Liver (tissue), 9 donors: ENCODE results near the gene CHPT1. TPM values are rescaled to one million over a fixed set of nuclear protein-coding genes. Genes with fewer than 3 reads are reported as not detected.

ENCODE experiments used
- DNase-seq: peaks from one replicate; pipeline ENCODE4 v3.0.0-alpha.2; 2017; ENCODE audit warnings: low spot score
- H3K27ac ChIP-seq, 2 donors: one replicate each; pipeline ENCODE4 v1.7.0; 2013; ENCODE audit warnings: inconsistent platforms in 2 of 2, low read length in 2 of 2, control low read depth in 1 of 2, low read depth in 1 of 2, mild to moderate bottlenecking in 1 of 2
- H3K27me3 ChIP-seq, 4 donors: one replicate each; pipeline versions ENCODE4 v1.6.1 to v1.7.0; 2013; ENCODE audit warnings: low read length in 3 of 4, inconsistent platforms in 1 of 4, mild to moderate bottlenecking in 1 of 4, moderate library complexity in 1 of 4; ENCODE audit not compliant: control insufficient read depth in 4 of 4, insufficient read depth in 4 of 4
- H3K36me3 ChIP-seq, 4 donors: one replicate each; pipeline versions ENCODE4 v1.6.1 to v1.7.0; 2013; ENCODE audit warnings: low read length in 3 of 4, mild to moderate bottlenecking in 3 of 4, low read depth in 1 of 4, moderate library complexity in 1 of 4; ENCODE audit not compliant: control insufficient read depth in 4 of 4, insufficient read depth in 3 of 4
- H3K4me1 ChIP-seq, 4 donors: one replicate each; pipeline versions ENCODE4 v1.6.1 to v1.7.0; 2013; ENCODE audit warnings: low read length in 3 of 4, mild to moderate bottlenecking in 3 of 4, moderate library complexity in 1 of 4; ENCODE audit not compliant: control insufficient read depth in 4 of 4, insufficient read depth in 4 of 4
- H3K4me3 ChIP-seq, 3 donors: one replicate each; pipeline versions ENCODE4 v1.6.1 to v1.7.0; 2013; ENCODE audit warnings: low read length in 3 of 3, control low read depth in 1 of 3, low read depth in 1 of 3, mild to moderate bottlenecking in 1 of 3
- H3K9ac ChIP-seq, 2 donors: one replicate each; pipeline ENCODE4 v1.7.0; 2013; ENCODE audit warnings: low read length in 2 of 2, mild to moderate bottlenecking in 2 of 2, moderate library complexity in 2 of 2, control low read depth in 1 of 2, low read depth in 1 of 2
- H3K9me3 ChIP-seq, 4 donors: one replicate each; pipeline versions ENCODE4 v1.6.1 to v1.7.0; 2013; ENCODE audit warnings: low read length in 3 of 4; ENCODE audit not compliant: control insufficient read depth in 4 of 4
- EGR1 ChIP-seq, 2 donors: IDR thresholded peaks; 2 replicates each; pipeline ENCODE4 v1.6.1; 2016 to 2018; ENCODE audit warnings: antibody characterized with exemption in 2 of 2, low read depth in 2 of 2
- FOXA1 ChIP-seq: IDR thresholded peaks from 2 replicates; pipeline ENCODE4 v1.6.1; 2016; ENCODE audit warnings: antibody characterized with exemption
- GABPA ChIP-seq, 2 donors: IDR thresholded peaks in 1 of 2; conservative IDR thresholded peaks in 1 of 2; 2 replicates each; pipeline ENCODE4 v1.6.1; 2016; ENCODE audit warnings: antibody characterized with exemption in 2 of 2, mild to moderate bottlenecking in 1 of 2, moderate library complexity in 1 of 2
- HNF4A ChIP-seq, 2 donors: conservative IDR thresholded peaks; 2 replicates each; pipeline ENCODE4 v1.6.1; 2016; ENCODE audit warnings: antibody characterized with exemption in 2 of 2, mild to moderate bottlenecking in 2 of 2
- HNF4G ChIP-seq: IDR thresholded peaks from 2 replicates; pipeline ENCODE4 v1.6.1; 2016; ENCODE audit warnings: antibody characterized with exemption
- JUND ChIP-seq, 2 donors: IDR thresholded peaks; 2 replicates each; pipeline ENCODE4 v1.6.1; 2016; ENCODE audit warnings: antibody characterized with exemption in 2 of 2
- NR2F2 ChIP-seq: IDR thresholded peaks from 2 replicates; pipeline ENCODE4 v1.6.1; 2016; ENCODE audit warnings: antibody characterized with exemption
- RAD21 ChIP-seq, 2 donors: IDR thresholded peaks; 2 replicates each; pipeline ENCODE4 v1.6.1; 2016; ENCODE audit warnings: antibody characterized with exemption in 2 of 2, mild to moderate bottlenecking in 2 of 2
- SP1 ChIP-seq: IDR thresholded peaks from 2 replicates; pipeline ENCODE4 v1.6.1; 2018; ENCODE audit warnings: antibody characterized with exemption, mild to moderate bottlenecking
- YY1 ChIP-seq: IDR thresholded peaks from 2 replicates; pipeline ENCODE4 v1.6.1; 2016; ENCODE audit warnings: antibody characterized with exemption, mild to moderate bottlenecking
- WGBS: extraction: QIAGEN DNeasy Blood & Tissue Kit; methylation state at CpG from one replicate; pipeline ENCODE4 v1.1.7; 2013; 5-methylcytosine and 5-hydroxymethylcytosine counted together
- polyA plus RNA-seq, 2 donors: library from polyadenylated mRNA; stranded (reverse) in 1 of 2; unstranded in 1 of 2; fragments of 200-250 nt in 1 of 2; fragments of >200 nt in 1 of 2; fragmentation: Nextera tagmentation in 1 of 2; extraction: Ambion mirVana in 1 of 2; gene quantifications; one replicate each; pipeline versions ENCODE4 v1.2.1 to v1.2.3, GENCODE V29; 2013 to 2015
- total RNA-seq, 2 donors: library from RNA; depleted of rRNA; stranded (reverse); fragments of >200 nt; gene quantifications; one replicate each; pipeline ENCODE4 v1.2.3, GENCODE V29; 2014
- TF ChIP-seq, protein P1 (sequence below): IDR thresholded peaks from 2 replicates; pipeline ENCODE4 v1.6.1; 2016; ENCODE audit warnings: antibody characterized with exemption
- TF ChIP-seq, protein P2 (sequence below): IDR thresholded peaks from 2 replicates; pipeline ENCODE4 v1.6.1; 2016; ENCODE audit warnings: antibody characterized with exemption
- TF ChIP-seq, protein P3 (sequence below): fragments of 150-350 bp; IDR thresholded peaks from 2 replicates; pipeline ENCODE4 v1.5.1; 2017; ENCODE audit warnings: improper control_type of control experiment, low read depth, low read length; ENCODE audit not compliant: missing input control
- TF ChIP-seq, protein P4 (sequence below): IDR thresholded peaks from 2 replicates; pipeline ENCODE4 v1.6.1; 2016; ENCODE audit warnings: antibody characterized with exemption, mild to moderate bottlenecking
- donor health status: healthy.
- donor health status: healthy.
- donor health status: healthy.
- donor health status: healthy.
- donor health status: healthy.

The CHPT1 gene
- total and polyA plus RNA-seq, 4 donors = 51.5 to 96.6 (median 61.7) TPM

DNA sequence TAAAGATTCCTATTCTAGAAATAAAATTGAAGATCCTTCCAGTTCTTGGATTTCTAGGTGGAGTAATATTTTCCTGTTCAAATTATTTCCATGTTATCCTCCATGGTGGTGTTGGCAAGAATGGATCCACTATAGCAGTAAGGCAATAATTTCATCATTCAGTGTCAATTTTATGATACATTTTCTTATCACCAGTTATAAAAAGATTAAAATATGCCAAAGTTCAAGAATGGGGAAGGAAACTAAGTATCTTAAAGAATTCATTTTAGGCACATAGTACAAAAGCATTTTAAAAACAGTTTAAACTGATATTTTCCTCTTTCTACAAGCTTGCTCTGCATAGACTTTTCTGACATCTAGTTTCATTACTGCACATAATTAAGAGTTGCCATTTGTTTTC is 22.7 kb downstream of the CHPT1 start:
- Histone ChIP-seq H3K9ac (no peak overlapping the region), H3K27ac (no peak overlapping the region), H3K9me3 (no peaks in the 10 kb centered on the region), H3K27me3 (no peaks in the 10 kb centered on the region), H3K36me3 (peaks cover 2 to 19% (median 7%) of the 10 kb centered on the region in 4 donors), H3K4me3 (no peak overlapping the region), H3K4me1 (peaks cover 0 to 15% (median 4%) of the 10 kb centered on the region in 4 donors)
- TF ChIP-seq GABPA (IDR thresholded peaks at IDR 0.05 in 1 of 2, conservative IDR thresholded peaks at IDR 0.05 in 1 of 2) = no peak
- TF ChIP-seq, protein P1, sequence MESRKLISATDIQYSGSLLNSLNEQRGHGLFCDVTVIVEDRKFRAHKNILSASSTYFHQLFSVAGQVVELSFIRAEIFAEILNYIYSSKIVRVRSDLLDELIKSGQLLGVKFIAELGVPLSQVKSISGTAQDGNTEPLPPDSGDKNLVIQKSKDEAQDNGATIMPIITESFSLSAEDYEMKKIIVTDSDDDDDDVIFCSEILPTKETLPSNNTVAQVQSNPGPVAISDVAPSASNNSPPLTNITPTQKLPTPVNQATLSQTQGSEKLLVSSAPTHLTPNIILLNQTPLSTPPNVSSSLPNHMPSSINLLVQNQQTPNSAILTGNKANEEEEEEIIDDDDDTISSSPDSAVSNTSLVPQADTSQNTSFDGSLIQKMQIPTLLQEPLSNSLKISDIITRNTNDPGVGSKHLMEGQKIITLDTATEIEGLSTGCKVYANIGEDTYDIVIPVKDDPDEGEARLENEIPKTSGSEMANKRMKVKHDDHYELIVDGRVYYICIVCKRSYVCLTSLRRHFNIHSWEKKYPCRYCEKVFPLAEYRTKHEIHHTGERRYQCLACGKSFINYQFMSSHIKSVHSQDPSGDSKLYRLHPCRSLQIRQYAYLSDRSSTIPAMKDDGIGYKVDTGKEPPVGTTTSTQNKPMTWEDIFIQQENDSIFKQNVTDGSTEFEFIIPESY = no peak
- TF ChIP-seq JUND (IDR thresholded peaks at IDR 0.05) = no peak
- DNase-seq = no peak

DNA sequence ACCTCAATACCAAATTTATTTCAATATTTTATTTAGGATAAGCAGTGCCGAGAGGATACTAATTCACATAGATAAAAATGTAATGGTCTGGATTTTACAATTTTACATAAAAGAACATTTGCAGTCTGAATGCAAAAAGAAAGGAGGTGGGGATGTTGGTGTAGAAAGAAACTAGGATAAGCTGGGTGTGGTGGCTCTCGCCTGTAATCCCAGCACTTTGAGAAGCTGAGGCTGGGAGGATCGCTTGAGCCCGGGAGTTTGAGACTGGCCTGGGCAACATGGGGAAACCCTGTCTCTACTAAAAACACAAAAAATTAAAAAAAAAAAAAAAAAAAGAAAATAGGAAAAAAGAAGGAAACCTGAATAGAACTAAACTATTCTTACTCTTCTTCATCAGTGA is 25.0 kb downstream of the CHPT1 start:
- no peaks in the 10 kb centered on the region for H3K27me3 ChIP-seq
- H3K4me3 ChIP-seq = no peak overlapping the region
- no peaks in the 10 kb centered on the region for H3K9me3 ChIP-seq
- H3K4me1 ChIP-seq = peaks cover 0 to 6% (median 0%) of the 10 kb centered on the region in 4 donors
- WGBS = 98% methylated on average over 4 of the region's 4 CpGs
- TF ChIP-seq YY1 (no peak), SP1 (no peak)
- peaks cover 2 to 30% (median 17%) of the 10 kb centered on the region in 4 donors for H3K36me3 ChIP-seq
- H3K27ac ChIP-seq = no peak overlapping the region
- H3K9ac ChIP-seq = no peak overlapping the region
- no peak for DNase-seq

DNA sequence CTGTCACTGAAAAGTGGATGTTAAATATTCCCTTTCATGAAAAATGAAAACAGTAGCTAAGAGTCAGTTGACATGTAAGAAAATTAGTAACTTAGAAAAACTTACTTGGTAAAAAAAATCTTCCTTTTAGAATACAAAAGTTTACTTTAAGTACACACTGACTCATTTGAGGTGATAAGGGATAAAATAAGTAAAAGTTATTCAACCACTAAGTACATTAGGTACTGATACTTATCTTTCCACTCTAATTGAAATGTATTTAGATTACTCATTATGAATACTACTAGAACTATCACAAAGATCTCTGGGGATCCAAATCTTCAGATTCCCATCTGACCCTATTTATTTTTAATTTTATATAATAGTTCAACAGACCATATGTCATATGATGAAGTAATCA is 29.7 kb downstream of the CHPT1 start:
- Histone ChIP-seq H3K9me3 (no peaks in the 10 kb centered on the region), H3K9ac (no peak overlapping the region), H3K4me3 (no peak overlapping the region), H3K4me1 (no peaks in the 10 kb centered on the region), H3K36me3 (peaks cover 2 to 47% (median 26%) of the 10 kb centered on the region in 4 donors), H3K27ac (no peak overlapping the region), H3K27me3 (no peaks in the 10 kb centered on the region)
- TF ChIP-seq, protein P2, sequence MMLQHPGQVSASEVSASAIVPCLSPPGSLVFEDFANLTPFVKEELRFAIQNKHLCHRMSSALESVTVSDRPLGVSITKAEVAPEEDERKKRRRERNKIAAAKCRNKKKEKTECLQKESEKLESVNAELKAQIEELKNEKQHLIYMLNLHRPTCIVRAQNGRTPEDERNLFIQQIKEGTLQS = no peak
- TF ChIP-seq EGR1 (IDR thresholded peaks at IDR 0.05; ENCODE audit: low read depth in 2 of 2) (no peak), JUND (IDR thresholded peaks at IDR 0.05) (no peak)
- DNase-seq = no peak

DNA sequence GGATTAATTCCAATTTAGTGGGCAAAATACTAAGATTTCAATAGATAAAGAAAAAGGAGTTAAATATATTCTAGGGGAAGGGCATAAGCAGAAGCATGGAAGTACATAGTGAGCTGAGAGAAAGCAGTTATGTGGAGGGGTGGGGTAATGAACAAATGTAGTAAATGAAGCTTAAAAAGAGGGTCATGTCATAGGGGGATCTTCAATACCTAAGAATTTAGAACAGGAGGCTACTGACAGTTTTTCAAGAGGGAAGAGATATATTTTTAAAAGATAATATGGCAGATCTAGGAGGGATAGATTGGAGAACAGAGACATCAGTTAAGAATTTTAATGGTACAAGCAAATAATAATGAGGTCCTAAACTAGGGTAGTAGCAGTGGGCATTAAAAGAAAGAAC is 32.4 kb downstream of the CHPT1 start:
- DNase-seq = no peak
- no peaks in the 10 kb centered on the region for H3K9me3 ChIP-seq
- peaks cover 0 to 4% (median 0%) of the 10 kb centered on the region in 4 donors for H3K4me1 ChIP-seq
- H3K36me3 ChIP-seq = peaks cover 4 to 37% (median 22%) of the 10 kb centered on the region in 4 donors
- no peaks in the 10 kb centered on the region for H3K27me3 ChIP-seq
- H3K27ac ChIP-seq = no peak overlapping the region
- H3K4me3 ChIP-seq = no peak overlapping the region
- no peak overlapping the region for H3K9ac ChIP-seq
- TF ChIP-seq, protein P1 = no peak
- TF ChIP-seq, protein P3, sequence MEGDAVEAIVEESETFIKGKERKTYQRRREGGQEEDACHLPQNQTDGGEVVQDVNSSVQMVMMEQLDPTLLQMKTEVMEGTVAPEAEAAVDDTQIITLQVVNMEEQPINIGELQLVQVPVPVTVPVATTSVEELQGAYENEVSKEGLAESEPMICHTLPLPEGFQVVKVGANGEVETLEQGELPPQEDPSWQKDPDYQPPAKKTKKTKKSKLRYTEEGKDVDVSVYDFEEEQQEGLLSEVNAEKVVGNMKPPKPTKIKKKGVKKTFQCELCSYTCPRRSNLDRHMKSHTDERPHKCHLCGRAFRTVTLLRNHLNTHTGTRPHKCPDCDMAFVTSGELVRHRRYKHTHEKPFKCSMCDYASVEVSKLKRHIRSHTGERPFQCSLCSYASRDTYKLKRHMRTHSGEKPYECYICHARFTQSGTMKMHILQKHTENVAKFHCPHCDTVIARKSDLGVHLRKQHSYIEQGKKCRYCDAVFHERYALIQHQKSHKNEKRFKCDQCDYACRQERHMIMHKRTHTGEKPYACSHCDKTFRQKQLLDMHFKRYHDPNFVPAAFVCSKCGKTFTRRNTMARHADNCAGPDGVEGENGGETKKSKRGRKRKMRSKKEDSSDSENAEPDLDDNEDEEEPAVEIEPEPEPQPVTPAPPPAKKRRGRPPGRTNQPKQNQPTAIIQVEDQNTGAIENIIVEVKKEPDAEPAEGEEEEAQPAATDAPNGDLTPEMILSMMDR = no peak
- TF ChIP-seq HNF4A (conservative IDR thresholded peaks at IDR 0.05) (no peak), NR2F2 (no peak), HNF4G (no peak), GABPA (IDR thresholded peaks at IDR 0.05 in 1 of 2, conservative IDR thresholded peaks at IDR 0.05 in 1 of 2) (no peak), RAD21 (IDR thresholded peaks at IDR 0.05) (no peak), FOXA1 (no peak)
- TF ChIP-seq, protein P4, sequence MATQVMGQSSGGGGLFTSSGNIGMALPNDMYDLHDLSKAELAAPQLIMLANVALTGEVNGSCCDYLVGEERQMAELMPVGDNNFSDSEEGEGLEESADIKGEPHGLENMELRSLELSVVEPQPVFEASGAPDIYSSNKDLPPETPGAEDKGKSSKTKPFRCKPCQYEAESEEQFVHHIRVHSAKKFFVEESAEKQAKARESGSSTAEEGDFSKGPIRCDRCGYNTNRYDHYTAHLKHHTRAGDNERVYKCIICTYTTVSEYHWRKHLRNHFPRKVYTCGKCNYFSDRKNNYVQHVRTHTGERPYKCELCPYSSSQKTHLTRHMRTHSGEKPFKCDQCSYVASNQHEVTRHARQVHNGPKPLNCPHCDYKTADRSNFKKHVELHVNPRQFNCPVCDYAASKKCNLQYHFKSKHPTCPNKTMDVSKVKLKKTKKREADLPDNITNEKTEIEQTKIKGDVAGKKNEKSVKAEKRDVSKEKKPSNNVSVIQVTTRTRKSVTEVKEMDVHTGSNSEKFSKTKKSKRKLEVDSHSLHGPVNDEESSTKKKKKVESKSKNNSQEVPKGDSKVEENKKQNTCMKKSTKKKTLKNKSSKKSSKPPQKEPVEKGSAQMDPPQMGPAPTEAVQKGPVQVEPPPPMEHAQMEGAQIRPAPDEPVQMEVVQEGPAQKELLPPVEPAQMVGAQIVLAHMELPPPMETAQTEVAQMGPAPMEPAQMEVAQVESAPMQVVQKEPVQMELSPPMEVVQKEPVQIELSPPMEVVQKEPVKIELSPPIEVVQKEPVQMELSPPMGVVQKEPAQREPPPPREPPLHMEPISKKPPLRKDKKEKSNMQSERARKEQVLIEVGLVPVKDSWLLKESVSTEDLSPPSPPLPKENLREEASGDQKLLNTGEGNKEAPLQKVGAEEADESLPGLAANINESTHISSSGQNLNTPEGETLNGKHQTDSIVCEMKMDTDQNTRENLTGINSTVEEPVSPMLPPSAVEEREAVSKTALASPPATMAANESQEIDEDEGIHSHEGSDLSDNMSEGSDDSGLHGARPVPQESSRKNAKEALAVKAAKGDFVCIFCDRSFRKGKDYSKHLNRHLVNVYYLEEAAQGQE = no peak
- TF ChIP-seq, protein P2 = no peak
